Tibial nerve (tissue), 4 donors: ENCODE measurements around the gene ZNF24. TPM values are rescaled to one million over a fixed set of nuclear protein-coding genes. Genes with fewer than 3 reads are reported as not detected.

Experiments
- DNase-seq, 2 donors: peaks; one replicate each; pipeline ENCODE4 v3.0.0-alpha.2; 2019; ENCODE audit warnings: low spot score in 2 of 2
- H3K27ac ChIP-seq, 4 donors: fragments of 200-600 bp; sonication (generic) in 3 of 4; one replicate each; pipeline ENCODE4 v1.5.1; 2017 to 2019; ENCODE audit warnings: mild to moderate bottlenecking in 1 of 4
- H3K27me3 ChIP-seq, 2 donors: fragments of 200-600 bp; sonication (generic) in 1 of 2; one replicate each; pipeline versions ENCODE4 v1.5.1 to v1.6.0; 2017 to 2019
- H3K36me3 ChIP-seq, 3 donors: fragments of 200-600 bp; sonication (generic); one replicate each; pipeline ENCODE4 v1.5.1; 2018 to 2019
- H3K4me1 ChIP-seq, 4 donors: fragments of 200-600 bp; sonication (generic) in 3 of 4; one replicate each; pipeline ENCODE4 v1.5.1; 2017 to 2019
- H3K4me3 ChIP-seq, 4 donors: fragments of 200-600 bp; sonication (generic) in 3 of 4; one replicate each; pipeline ENCODE4 v1.5.1; 2017 to 2019; ENCODE audit warnings: mild to moderate bottlenecking in 1 of 4, moderate library complexity in 1 of 4
- H3K9me3 ChIP-seq, 4 donors: fragments of 200-600 bp; sonication (generic) in 3 of 4; one replicate each; pipeline ENCODE4 v1.5.1; 2017 to 2019
- EP300 ChIP-seq, 2 donors: sonication (generic); formaldehyde crosslinking; IDR thresholded peaks; one replicate each; pipeline ENCODE4 v1.6.1; 2017; ENCODE audit warnings: antibody characterized with exemption in 2 of 2, mild to moderate bottlenecking in 1 of 2
- POLR2A ChIP-seq, 2 donors: fragments of 450-650 bp; IDR thresholded peaks; one replicate each; pipeline ENCODE4 v1.6.1; 2017; ENCODE audit warnings: antibody characterized with exemption in 2 of 2, mild to moderate bottlenecking in 2 of 2, moderate library complexity in 2 of 2
- WGBS, 2 donors: methylation state at CpG; one replicate each; pipeline ENCODE4 v1.1.5; 2018; 5-methylcytosine and 5-hydroxymethylcytosine counted together
- total RNA-seq, 4 donors: library from RNA; depleted of rRNA; stranded (reverse); fragments of >200 nt; gene quantifications; one replicate each; pipeline ENCODE4 v1.1.0, GENCODE V29; 2016
- TF ChIP-seq, protein P1 (sequence below), 5 experiments: fragments of 200-600 bp in 3 of 5; fragments of 450-650 bp in 2 of 5; sonication (generic) in 3 of 5; IDR thresholded peaks; one replicate each; pipeline ENCODE4 v1.5.1; 2016 to 2019; ENCODE audit warnings: antibody characterized with exemption in 5 of 5, mild to moderate bottlenecking in 3 of 5, moderate library complexity in 2 of 5

Gene ZNF24
- total RNA-seq, 4 donors from 2014 or later, result 37.5 to 50.5 (median 41.1) TPM

GRCh38 chr18:35352778-35353177, 8.6 kb upstream of the ZNF24 start:
- Histone ChIP-seq H3K27me3 (no peaks in the 10 kb centered on the region), H3K4me1 (peaks cover 0 to 5% (median 0%) of the 10 kb centered on the region in 4 donors), H3K36me3 (no peaks in the 10 kb centered on the region), H3K9me3 (peaks cover 0 to 11% (median 0%) of the 10 kb centered on the region in 4 donors), H3K4me3 (no peak overlapping the region), H3K27ac (no peak overlapping the region)
- no peak for DNase-seq
- TF ChIP-seq POLR2A (IDR thresholded peaks at IDR 0.05) (no peak), EP300 (IDR thresholded peaks at IDR 0.05) (no peak)
- TF ChIP-seq, protein P1, sequence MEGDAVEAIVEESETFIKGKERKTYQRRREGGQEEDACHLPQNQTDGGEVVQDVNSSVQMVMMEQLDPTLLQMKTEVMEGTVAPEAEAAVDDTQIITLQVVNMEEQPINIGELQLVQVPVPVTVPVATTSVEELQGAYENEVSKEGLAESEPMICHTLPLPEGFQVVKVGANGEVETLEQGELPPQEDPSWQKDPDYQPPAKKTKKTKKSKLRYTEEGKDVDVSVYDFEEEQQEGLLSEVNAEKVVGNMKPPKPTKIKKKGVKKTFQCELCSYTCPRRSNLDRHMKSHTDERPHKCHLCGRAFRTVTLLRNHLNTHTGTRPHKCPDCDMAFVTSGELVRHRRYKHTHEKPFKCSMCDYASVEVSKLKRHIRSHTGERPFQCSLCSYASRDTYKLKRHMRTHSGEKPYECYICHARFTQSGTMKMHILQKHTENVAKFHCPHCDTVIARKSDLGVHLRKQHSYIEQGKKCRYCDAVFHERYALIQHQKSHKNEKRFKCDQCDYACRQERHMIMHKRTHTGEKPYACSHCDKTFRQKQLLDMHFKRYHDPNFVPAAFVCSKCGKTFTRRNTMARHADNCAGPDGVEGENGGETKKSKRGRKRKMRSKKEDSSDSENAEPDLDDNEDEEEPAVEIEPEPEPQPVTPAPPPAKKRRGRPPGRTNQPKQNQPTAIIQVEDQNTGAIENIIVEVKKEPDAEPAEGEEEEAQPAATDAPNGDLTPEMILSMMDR (IDR thresholded peaks at IDR 0.05), result no peak

DNA sequence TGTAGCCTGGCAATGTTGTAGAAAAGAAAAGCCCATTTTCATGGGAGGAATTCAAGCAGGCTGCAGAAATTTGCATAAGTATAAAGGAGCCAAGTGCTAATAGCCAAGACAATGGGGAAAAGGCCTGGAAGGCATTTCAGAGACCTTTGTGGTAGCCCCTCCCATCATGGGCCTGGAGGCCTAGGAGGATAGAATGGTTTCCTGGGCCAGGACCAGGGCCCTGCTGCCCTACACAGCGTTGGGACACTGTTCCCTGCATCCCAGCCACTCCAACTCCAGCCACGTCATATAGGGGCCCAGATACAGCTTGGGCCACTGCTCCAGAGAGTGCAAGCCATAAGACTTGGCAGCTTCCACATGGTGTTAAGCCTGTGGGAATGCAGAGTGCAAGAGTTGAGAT, 8.1 kb upstream of the ZNF24 start:
- H3K9me3 ChIP-seq, result peaks cover 0 to 11% (median 0%) of the 10 kb centered on the region in 4 donors
- WGBS, 2 donors, result 83 to 90% methylated on average over 2 of the region's 2 CpGs
- no peak overlapping the region for H3K27ac ChIP-seq
- H3K36me3 ChIP-seq, result no peaks in the 10 kb centered on the region
- no peaks in the 10 kb centered on the region for H3K27me3 ChIP-seq
- peaks cover 0 to 5% (median 0%) of the 10 kb centered on the region in 4 donors for H3K4me1 ChIP-seq
- no peak overlapping the region for H3K4me3 ChIP-seq
- DNase-seq, result no peak
- TF ChIP-seq, protein P1 (IDR thresholded peaks at IDR 0.05), result no peak
- no peak for TF ChIP-seq POLR2A (IDR thresholded peaks at IDR 0.05)
- TF ChIP-seq EP300 (IDR thresholded peaks at IDR 0.05), result no peak

GRCh38 chr18:35348001-35348400, 3.8 kb upstream of the ZNF24 start:
- Histone ChIP-seq H3K9me3 (peaks cover 0 to 11% (median 0%) of the 10 kb centered on the region in 4 donors), H3K36me3 (no peaks in the 10 kb centered on the region), H3K4me1 (peaks cover 0 to 27% (median 9%) of the 10 kb centered on the region in 4 donors), H3K27ac (no peak overlapping the region), H3K27me3 (no peaks in the 10 kb centered on the region), H3K4me3 (no peak overlapping the region)
- DNase-seq, result no peak
- 58 to 70% methylated on average over 3 of the region's 3 CpGs for WGBS, 2 donors
- TF ChIP-seq POLR2A (IDR thresholded peaks at IDR 0.05), result no peak
- TF ChIP-seq, protein P1 (IDR thresholded peaks at IDR 0.05), result no peak
- no peak for TF ChIP-seq EP300 (IDR thresholded peaks at IDR 0.05)

DNA sequence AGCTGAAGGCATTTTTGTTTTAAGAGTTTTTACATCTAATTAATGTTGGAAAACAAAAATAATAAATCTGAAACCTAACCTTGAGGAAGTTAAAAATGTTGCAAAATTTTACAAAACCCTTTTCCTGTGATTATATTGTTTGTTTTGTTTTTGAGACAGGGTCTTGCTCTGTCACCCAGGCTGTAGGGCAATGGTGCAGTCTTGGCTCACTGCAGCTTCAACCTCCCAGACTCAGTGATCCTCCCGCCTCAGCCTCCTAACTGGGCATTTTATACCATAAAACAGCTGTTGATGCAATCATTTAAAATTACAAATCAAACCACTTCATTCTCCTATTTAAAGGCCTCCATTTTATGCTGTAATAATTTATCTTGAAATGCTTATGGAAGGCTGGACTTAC, 1.7 kb upstream of the ZNF24 start:
- Histone ChIP-seq H3K4me3 (no peak overlapping the region), H3K9me3 (no peaks in the 10 kb centered on the region), H3K36me3 (peaks cover 0 to 4% (median 0%) of the 10 kb centered on the region in 3 donors), H3K27ac (peak overlapping the region; percentile 99 to 100 (median 100)), H3K4me1 (peaks cover 0 to 48% (median 18%) of the 10 kb centered on the region in 4 donors), H3K27me3 (no peaks in the 10 kb centered on the region)
- no peak for DNase-seq
- TF ChIP-seq, protein P1 (IDR thresholded peaks at IDR 0.05), result no peak
- TF ChIP-seq EP300 (IDR thresholded peaks at IDR 0.05), result no peak
- no peak for TF ChIP-seq POLR2A (IDR thresholded peaks at IDR 0.05)
- 85 to 88% methylated on average over 1 of the region's 1 CpG for WGBS, 2 donors

- DNase-seq, result no peak
- Histone ChIP-seq H3K4me1 (peaks cover 0 to 52% (median 18%) of the 10 kb centered on the region in 4 donors), H3K36me3 (peaks cover 0 to 5% (median 0%) of the 10 kb centered on the region in 3 donors), H3K4me3 (peak overlapping the region in 2 of 4 donors; percentile 13 to 85), H3K9me3 (no peaks in the 10 kb centered on the region), H3K27ac (peak overlapping the region; percentile 99 to 100 (median 100)), H3K27me3 (no peaks in the 10 kb centered on the region)
- 12 to 14% methylated on average over 6 of the region's 6 CpGs for WGBS, 2 donors
- TF ChIP-seq POLR2A (IDR thresholded peaks at IDR 0.05) (no peak), EP300 (IDR thresholded peaks at IDR 0.05) (no peak)
- TF ChIP-seq, protein P1 (IDR thresholded peaks at IDR 0.05), result no peak
Observed at GRCh38 chr18:35345460-35345921, 1.3 kb upstream of the ZNF24 start.
